ENCODE results near the gene SOX6. TPM values are rescaled to one million over a fixed set of nuclear protein-coding genes. Genes with fewer than 3 reads are reported as not detected.

Gene SOX6
- total and polyA plus RNA-seq, 2 experiments from 2014 or later = 0.03 to 0.66 TPM

- TF ChIP-seq, protein P1, sequence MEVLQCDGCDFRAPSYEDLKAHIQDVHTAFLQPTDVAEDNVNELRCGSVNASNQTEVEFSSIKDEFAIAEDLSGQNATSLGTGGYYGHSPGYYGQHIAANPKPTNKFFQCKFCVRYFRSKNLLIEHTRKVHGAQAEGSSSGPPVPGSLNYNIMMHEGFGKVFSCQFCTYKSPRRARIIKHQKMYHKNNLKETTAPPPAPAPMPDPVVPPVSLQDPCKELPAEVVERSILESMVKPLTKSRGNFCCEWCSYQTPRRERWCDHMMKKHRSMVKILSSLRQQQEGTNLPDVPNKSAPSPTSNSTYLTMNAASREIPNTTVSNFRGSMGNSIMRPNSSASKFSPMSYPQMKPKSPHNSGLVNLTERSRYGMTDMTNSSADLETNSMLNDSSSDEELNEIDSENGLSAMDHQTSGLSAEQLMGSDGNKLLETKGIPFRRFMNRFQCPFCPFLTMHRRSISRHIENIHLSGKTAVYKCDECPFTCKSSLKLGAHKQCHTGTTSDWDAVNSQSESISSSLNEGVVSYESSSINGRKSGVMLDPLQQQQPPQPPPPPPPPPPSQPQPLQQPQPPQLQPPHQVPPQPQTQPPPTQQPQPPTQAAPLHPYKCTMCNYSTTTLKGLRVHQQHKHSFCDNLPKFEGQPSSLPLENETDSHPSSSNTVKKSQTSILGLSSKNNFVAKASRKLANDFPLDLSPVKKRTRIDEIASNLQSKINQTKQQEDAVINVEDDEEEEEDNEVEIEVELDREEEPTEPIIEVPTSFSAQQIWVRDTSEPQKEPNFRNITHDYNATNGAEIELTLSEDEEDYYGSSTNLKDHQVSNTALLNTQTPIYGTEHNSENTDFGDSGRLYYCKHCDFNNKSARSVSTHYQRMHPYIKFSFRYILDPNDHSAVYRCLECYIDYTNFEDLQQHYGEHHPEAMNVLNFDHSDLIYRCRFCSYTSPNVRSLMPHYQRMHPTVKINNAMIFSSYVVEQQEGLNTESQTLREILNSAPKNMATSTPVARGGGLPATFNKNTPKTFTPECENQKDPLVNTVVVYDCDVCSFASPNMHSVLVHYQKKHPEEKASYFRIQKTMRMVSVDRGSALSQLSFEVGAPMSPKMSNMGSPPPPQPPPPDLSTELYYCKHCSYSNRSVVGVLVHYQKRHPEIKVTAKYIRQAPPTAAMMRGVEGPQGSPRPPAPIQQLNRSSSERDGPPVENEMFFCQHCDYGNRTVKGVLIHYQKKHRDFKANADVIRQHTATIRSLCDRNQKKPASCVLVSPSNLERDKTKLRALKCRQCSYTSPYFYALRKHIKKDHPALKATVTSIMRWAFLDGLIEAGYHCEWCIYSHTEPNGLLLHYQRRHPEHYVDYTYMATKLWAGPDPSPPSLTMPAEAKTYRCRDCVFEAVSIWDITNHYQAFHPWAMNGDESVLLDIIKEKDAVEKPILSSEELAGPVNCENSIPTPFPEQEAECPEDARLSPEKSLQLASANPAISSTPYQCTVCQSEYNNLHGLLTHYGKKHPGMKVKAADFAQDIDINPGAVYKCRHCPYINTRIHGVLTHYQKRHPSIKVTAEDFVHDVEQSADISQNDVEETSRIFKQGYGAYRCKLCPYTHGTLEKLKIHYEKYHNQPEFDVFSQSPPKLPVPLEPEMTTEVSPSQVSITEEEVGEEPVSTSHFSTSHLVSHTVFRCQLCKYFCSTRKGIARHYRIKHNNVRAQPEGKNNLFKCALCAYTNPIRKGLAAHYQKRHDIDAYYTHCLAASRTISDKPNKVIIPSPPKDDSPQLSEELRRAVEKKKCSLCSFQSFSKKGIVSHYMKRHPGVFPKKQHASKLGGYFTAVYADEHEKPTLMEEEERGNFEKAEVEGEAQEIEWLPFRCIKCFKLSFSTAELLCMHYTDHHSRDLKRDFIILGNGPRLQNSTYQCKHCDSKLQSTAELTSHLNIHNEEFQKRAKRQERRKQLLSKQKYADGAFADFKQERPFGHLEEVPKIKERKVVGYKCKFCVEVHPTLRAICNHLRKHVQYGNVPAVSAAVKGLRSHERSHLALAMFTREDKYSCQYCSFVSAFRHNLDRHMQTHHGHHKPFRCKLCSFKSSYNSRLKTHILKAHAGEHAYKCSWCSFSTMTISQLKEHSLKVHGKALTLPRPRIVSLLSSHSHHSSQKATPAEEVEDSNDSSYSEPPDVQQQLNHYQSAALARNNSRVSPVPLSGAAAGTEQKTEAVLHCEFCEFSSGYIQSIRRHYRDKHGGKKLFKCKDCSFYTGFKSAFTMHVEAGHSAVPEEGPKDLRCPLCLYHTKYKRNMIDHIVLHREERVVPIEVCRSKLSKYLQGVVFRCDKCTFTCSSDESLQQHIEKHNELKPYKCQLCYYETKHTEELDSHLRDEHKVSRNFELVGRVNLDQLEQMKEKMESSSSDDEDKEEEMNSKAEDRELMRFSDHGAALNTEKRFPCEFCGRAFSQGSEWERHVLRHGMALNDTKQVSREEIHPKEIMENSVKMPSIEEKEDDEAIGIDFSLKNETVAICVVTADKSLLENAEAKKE (CRISPR knock-in tag; IDR thresholded peaks at IDR 0.05) = no peak
Observed at GRCh38 chr11:16160146-16160545, 196.2 kb downstream of the SOX6 start (continued).

- no peaks in the 10 kb centered on the region for H3K36me3 ChIP-seq (ENCODE audit: insufficient read depth)
- no peaks in the 10 kb centered on the region for H3F3A ChIP-seq (replicated peaks; ENCODE audit: low read depth)
- no peaks in the 10 kb centered on the region for H3K79me2 ChIP-seq (replicated peaks; ENCODE audit: insufficient read depth)
- Mint-ChIP-seq H3K4me3 (no peak overlapping the region), H3K4me1 (peaks cover 6% of the 10 kb centered on the region; the same call in 1 of the 3 replicates), H3K27me3 (ENCODE audit: insufficient read depth, low read depth, poor library complexity) (no peaks in the 10 kb centered on the region), H3K9me3 (no peaks in the 10 kb centered on the region), H3K27ac (no peak overlapping the region), H3K36me3 (ENCODE audit: low read depth) (no peaks in the 10 kb centered on the region)
- no peaks in the 10 kb centered on the region for H3K4me1 ChIP-seq (ENCODE audit: insufficient read depth)
- no peak overlapping the region for H3K4me2 ChIP-seq
- no peak overlapping the region for H2AFZ ChIP-seq
- H4K20me1 ChIP-seq (replicated peaks; ENCODE audit: insufficient read depth) = no peaks in the 10 kb centered on the region
- no peak overlapping the region for H3K27ac ChIP-seq (ENCODE audit: low read depth)
- no peak overlapping the region for H3K4me3 ChIP-seq
- no peak for DNase-seq (ENCODE audit: low spot score)
- H3K27me3 ChIP-seq (ENCODE audit: insufficient read depth) = no peaks in the 10 kb centered on the region
- no peak for ATAC-seq
- H3K9me2 ChIP-seq (ENCODE audit: insufficient read depth) = no peaks in the 10 kb centered on the region
- TF ChIP-seq STAT1 (IDR thresholded peaks at IDR 0.05; ENCODE audit: unreplicated experiment) (no peak), CREB1 (CRISPR knock-in tag; IDR thresholded peaks at IDR 0.05; ENCODE audit: low read depth) (no peak), ZNF114 (CRISPR knock-in tag; IDR thresholded peaks at IDR 0.05) (no peak), JUNB (IDR thresholded peaks at IDR 0.05; ENCODE audit: unreplicated experiment) (no peak), POLR2AphosphoS5 (IDR thresholded peaks at IDR 0.05; ENCODE audit: low read depth) (no peak), ZNF331 (CRISPR knock-in tag; IDR thresholded peaks at IDR 0.05; ENCODE audit: low read depth) (no peak), NANOG (IDR thresholded peaks at IDR 0.05; ENCODE audit: borderline replicate concordance) (no peak), EZH2phosphoT487 (IDR thresholded peaks at IDR 0.05; ENCODE audit: unreplicated experiment) (no peak)
- TF ChIP-seq, protein P1 (CRISPR knock-in tag; IDR thresholded peaks at IDR 0.05) = no peak
Observed at GRCh38 chr11:16158426-16158994, 197.8 kb downstream of the SOX6 start.

Data from GM23338 (cell line).